A549 (cell line): ENCODE measurements around the gene TMPRSS9. TPM values are rescaled to one million over a fixed set of nuclear protein-coding genes. Genes with fewer than 3 reads are reported as not detected.

Experiments
- ATAC-seq, 2 experiments: fragments of 200-7000 bp in 1 of 2; fragments of >200 bp in 1 of 2; cut with Nextera tagmentation in 1 of 2; cut with Tn5 transposase in 1 of 2; 3 replicates each; pipeline versions ENCODE4 v1.8.0 to v1.9.1; 2018 to 2020; ENCODE audit warnings: mild to moderate bottlenecking in 1 of 2, moderate library complexity in 1 of 2
- CTCF ChIA-PET: fragments of 300-600 bp; sonication (Branson Sonifier 250); formaldehyde crosslinking; extraction: SDS; loops from one replicate; lab custom pipeline; 2021; ENCODE audit warnings: antibody characterized with exemption, inconsistent platforms; lab: Yijun Ruan, JAX
- POLR2A ChIA-PET: fragments of 350-600 bp; formaldehyde crosslinking; extraction: SDS; loops from one replicate; lab custom pipeline; 2021; ENCODE audit warnings: antibody characterized with exemption, inconsistent platforms; lab: Yijun Ruan, JAX
- DNase-seq, 2 experiments: peaks; one replicate each; pipeline versions ENCODE4 v3.0.0 to v3.0.0-alpha.2; 2011 to 2016; ENCODE audit warnings: low read depth in 1 of 2, low spot score in 1 of 2
- FAIRE-seq: peaks from 2 replicates; lab custom pipeline; 2011; peaks lifted over from hg19 to GRCh38; lab: Jason Lieb, UNC
- H3K27ac ChIP-seq, 2 experiments: fragments of >200 bp; sonication (Bioruptor Twin); formaldehyde crosslinking; 3 replicates each; pipeline ENCODE4 v1.5.1; 2016 to 2017
- H3K4me1 ChIP-seq: fragments of >200 bp; sonication (Bioruptor Twin); formaldehyde crosslinking; 3 replicates; pipeline ENCODE4 v1.6.1; 2016
- H3K4me2 ChIP-seq: fragments of >200 bp; sonication (Bioruptor Twin); formaldehyde crosslinking; 3 replicates; pipeline ENCODE4 v1.6.1; 2016
- H3K4me3 ChIP-seq: fragments of >200 bp; sonication (Bioruptor Twin); formaldehyde crosslinking; 3 replicates; pipeline ENCODE4 v1.5.1; 2016
- H3K9me3 ChIP-seq: fragments of >200 bp; sonication (Bioruptor Twin); formaldehyde crosslinking; 3 replicates; pipeline ENCODE4 v1.6.1; 2016
- ATOH8 ChIP-seq: fragments of 250-450 bp; sonication (Bioruptor Pico); IDR thresholded peaks from 2 replicates; pipeline ENCODE4 v1.5.0; 2020; ENCODE audit warnings: low read depth, mild to moderate bottlenecking, moderate library complexity
- BCL3 ChIP-seq: fragments of >200 bp; sonication (Bioruptor Twin); formaldehyde crosslinking; IDR thresholded peaks from 3 replicates; pipeline ENCODE4 v1.6.1; 2016
- CBX2 ChIP-seq: fragments of 200-600 bp; sonication (generic); IDR thresholded peaks from 2 replicates; pipeline ENCODE4 v1.6.1; 2016; ENCODE audit warnings: low read depth, mild to moderate bottlenecking, borderline replicate concordance
- EHF ChIP-seq: fragments of 250-450 bp; sonication (Bioruptor Pico); IDR thresholded peaks from 2 replicates; pipeline ENCODE4 v1.5.0; 2020; ENCODE audit warnings: mild to moderate bottlenecking
- HES2 ChIP-seq: fragments of >200 bp; sonication (Bioruptor Twin); formaldehyde crosslinking; IDR thresholded peaks from 2 replicates; pipeline ENCODE4 v1.6.1; 2016
- HEYL ChIP-seq: fragments of 250-450 bp; sonication (Bioruptor Pico); IDR thresholded peaks from 2 replicates; pipeline ENCODE4 v1.8.0; 2021; ENCODE audit warnings: mild to moderate bottlenecking, moderate library complexity
- KDM5A ChIP-seq: fragments of 200-600 bp; sonication (generic); IDR thresholded peaks from 2 replicates; pipeline ENCODE4 v1.6.1; 2016; ENCODE audit warnings: antibody characterized with exemption, mild to moderate bottlenecking
- MAX ChIP-seq: IDR thresholded peaks from 2 replicates; pipeline ENCODE4 v1.6.1; 2012
- MAZ ChIP-seq: fragments of 150-350 bp; IDR thresholded peaks from 2 replicates; pipeline ENCODE4 v1.6.1; 2014; ENCODE audit warnings: antibody characterized with exemption, low read depth, low read length, borderline replicate concordance
- NFE2L2 ChIP-seq: fragments of 150-350 bp; conservative IDR thresholded peaks from 2 replicates; pipeline ENCODE4 v1.6.1; 2014; ENCODE audit warnings: low read length
- REST ChIP-seq: fragments of 200-600 bp; sonication (generic); IDR thresholded peaks from 2 replicates; pipeline ENCODE4 v1.6.1; 2016; ENCODE audit warnings: antibody characterized with exemption, mild to moderate bottlenecking, moderate library complexity
- TFCP2L1 ChIP-seq: fragments of 250-450 bp; sonication (Bioruptor Pico); IDR thresholded peaks from 2 replicates; pipeline ENCODE4 v1.5.0; 2021; ENCODE audit warnings: mild to moderate bottlenecking
- USF2 ChIP-seq: fragments of 450-650 bp; IDR thresholded peaks from 2 replicates; pipeline ENCODE4 v1.6.1; 2014; ENCODE audit warnings: antibody characterized with exemption
- ZC3H11A ChIP-seq: fragments of 450-650 bp; IDR thresholded peaks from 2 replicates; pipeline ENCODE4 v1.6.1; 2014; ENCODE audit warnings: antibody characterized with exemption, mild to moderate bottlenecking
- WGBS: methylation state at CpG from one replicate; pipeline ENCODE4 v1.1.6; 2017; ENCODE audit errors: missing lambda C conversion rate; 5-methylcytosine and 5-hydroxymethylcytosine counted together
- polyA plus RNA-seq, 4 experiments: library from polyadenylated mRNA; depleted of rRNA in 3 of 4; stranded (reverse); fragments of >200 nt; fragmentation: RNase III in 1 of 4; extraction: RNeasy Plus Mini Kit Qiagen cat#74134 plus additional on column Dnase treatment in 1 of 4; gene quantifications; 2 replicates in 3 of 4; 3 replicates in 1 of 4; pipeline ENCODE4 v1.2.3, GENCODE V29; 2011 to 2017

Gene TMPRSS9
- polyA plus RNA-seq, 2 of the 4 experiments (the other 2 are of a cell fraction) = 0.01 TPM; not detected in 1

GRCh38 chr19:2330255-2330631 lies 29.8 kb upstream of the TMPRSS9 start (continued):
- TF ChIP-seq REST = no peak

- ATAC-seq (no peak), FAIRE-seq (no peak)
- Histone ChIP-seq H3K4me1 (peaks cover 28% of the 10 kb centered on the region), H3K9me3 (no peaks in the 10 kb centered on the region), H3K4me3 (no peak overlapping the region), H3K27ac (peak overlapping the region in 1 of 2 experiments; percentile 69; a peak in 3 of 6 replicates)
- POLR2A ChIA-PET = no interaction called here
- TF ChIP-seq ATOH8 (CRISPR knock-in tag) = no peak
- no peak for TF ChIP-seq MAZ
- TF ChIP-seq ZC3H11A = no peak
- TF ChIP-seq HES2 = no peak
- no peak for TF ChIP-seq HEYL (CRISPR knock-in tag)
- no peak for TF ChIP-seq MAX
- TF ChIP-seq TFCP2L1 (CRISPR knock-in tag) = no peak
- TF ChIP-seq KDM5A = no peak
- TF ChIP-seq CBX2 = no peak
- no peak for TF ChIP-seq NFE2L2
- no peak for TF ChIP-seq BCL3
- TF ChIP-seq, all 56 proteins: peak for 0
- no peak for DNase-seq
- WGBS = 67% methylated on average over 18 of the region's 20 CpGs
- CTCF ChIA-PET = interaction anchor here (0.9 kb wide), 1 partner anchor 280 kb away, joined by 3 read pairs; no protein-coding TSS in a partner anchor
- peak overlapping the region; percentile 100 for H3K4me2 ChIP-seq
These were observed 29.3 kb upstream of the TMPRSS9 start for GRCh38 chr19:2330632-2331284.

- ChIA-PET POLR2A (no interaction called here), CTCF (interaction anchor here (0.9 kb wide), 1 partner anchor 279 kb away, joined by 3 read pairs; no protein-coding TSS in a partner anchor)
- 75% methylated on average over 7 of the region's 12 CpGs for WGBS
- TF ChIP-seq KDM5A (no peak), USF2 (no peak), EHF (CRISPR knock-in tag) (no peak)
- FAIRE-seq (no peak), DNase-seq (no peak), ATAC-seq (no peak)
- Histone ChIP-seq H3K4me2 (no peak overlapping the region), H3K4me3 (no peak overlapping the region), H3K4me1 (peaks cover 28% of the 10 kb centered on the region), H3K9me3 (no peaks in the 10 kb centered on the region), H3K27ac (no peak overlapping the region)
These were observed 28.3 kb upstream of the TMPRSS9 start for GRCh38 chr19:2331601-2332246.
